SJCRH30 (cell line): ENCODE data around the gene SLC26A8. TPM values are rescaled to one million over a fixed set of nuclear protein-coding genes. Genes with fewer than 3 reads are reported as not detected.

Source experiments
- DNase-seq, 2 experiments: peaks; one replicate each; pipeline ENCODE4 v3.0.0-alpha.2; 2015 to 2020
- H3K27ac ChIP-seq: fragments of 250-450 bp; sonication (Bioruptor Pico); 2 replicates; pipeline ENCODE4 v1.5.1; 2020; ENCODE audit warnings: mild to moderate bottlenecking, moderate library complexity
- H3K27me3 ChIP-seq: fragments of 250-450 bp; sonication (Bioruptor Pico); 2 replicates; pipeline ENCODE4 v1.5.1; 2020; ENCODE audit warnings: mild to moderate bottlenecking, moderate library complexity
- H3K36me3 ChIP-seq: fragments of 250-450 bp; sonication (Bioruptor Pico); 2 replicates; pipeline ENCODE4 v1.5.1; 2020; ENCODE audit warnings: mild to moderate bottlenecking, moderate library complexity
- H3K4me1 ChIP-seq: fragments of 250-450 bp; sonication (Bioruptor Pico); 2 replicates; pipeline ENCODE4 v1.5.1; 2020; ENCODE audit warnings: mild to moderate bottlenecking, moderate library complexity
- H3K4me3 ChIP-seq: fragments of 250-450 bp; sonication (Bioruptor Pico); 2 replicates; pipeline ENCODE4 v1.5.1; 2020; ENCODE audit warnings: mild to moderate bottlenecking, moderate library complexity
- H3K9me3 ChIP-seq: fragments of 250-450 bp; sonication (Bioruptor Pico); replicated peaks from 2 replicates; pipeline ENCODE4 v1.5.1; 2020; ENCODE audit warnings: mild to moderate bottlenecking, moderate library complexity
- total RNA-seq: library from RNA; depleted of rRNA; stranded (reverse); fragments of >200 nt; shearing (Covaris generic); gene quantifications from 2 replicates; pipeline ENCODE4 v1.2.3, GENCODE V29; 2014; rRNA removed

The SLC26A8 gene, protein sequence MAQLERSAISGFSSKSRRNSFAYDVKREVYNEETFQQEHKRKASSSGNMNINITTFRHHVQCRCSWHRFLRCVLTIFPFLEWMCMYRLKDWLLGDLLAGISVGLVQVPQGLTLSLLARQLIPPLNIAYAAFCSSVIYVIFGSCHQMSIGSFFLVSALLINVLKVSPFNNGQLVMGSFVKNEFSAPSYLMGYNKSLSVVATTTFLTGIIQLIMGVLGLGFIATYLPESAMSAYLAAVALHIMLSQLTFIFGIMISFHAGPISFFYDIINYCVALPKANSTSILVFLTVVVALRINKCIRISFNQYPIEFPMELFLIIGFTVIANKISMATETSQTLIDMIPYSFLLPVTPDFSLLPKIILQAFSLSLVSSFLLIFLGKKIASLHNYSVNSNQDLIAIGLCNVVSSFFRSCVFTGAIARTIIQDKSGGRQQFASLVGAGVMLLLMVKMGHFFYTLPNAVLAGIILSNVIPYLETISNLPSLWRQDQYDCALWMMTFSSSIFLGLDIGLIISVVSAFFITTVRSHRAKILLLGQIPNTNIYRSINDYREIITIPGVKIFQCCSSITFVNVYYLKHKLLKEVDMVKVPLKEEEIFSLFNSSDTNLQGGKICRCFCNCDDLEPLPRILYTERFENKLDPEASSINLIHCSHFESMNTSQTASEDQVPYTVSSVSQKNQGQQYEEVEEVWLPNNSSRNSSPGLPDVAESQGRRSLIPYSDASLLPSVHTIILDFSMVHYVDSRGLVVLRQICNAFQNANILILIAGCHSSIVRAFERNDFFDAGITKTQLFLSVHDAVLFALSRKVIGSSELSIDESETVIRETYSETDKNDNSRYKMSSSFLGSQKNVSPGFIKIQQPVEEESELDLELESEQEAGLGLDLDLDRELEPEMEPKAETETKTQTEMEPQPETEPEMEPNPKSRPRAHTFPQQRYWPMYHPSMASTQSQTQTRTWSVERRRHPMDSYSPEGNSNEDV
- total RNA-seq = not detected in 2 replicates

GRCh38 chr6:36023996-36024795 is at the start of gene SLC26A8:
TSS of gene SLC26A8 (minus strand) at chr6:36024641. CDS start at chr6:36019707, 4,934 bp downstream.
- DNase-seq = no peak
- Histone ChIP-seq H3K4me1 (no peaks in the 10 kb centered on the region), H3K27me3 (no peaks in the 10 kb centered on the region), H3K36me3 (no peaks in the 10 kb centered on the region), H3K4me3 (no peak within 1 kb of the TSS), H3K9me3 (no peaks in the 10 kb centered on the region), H3K27ac (no peak within 1 kb of the TSS)

DNA sequence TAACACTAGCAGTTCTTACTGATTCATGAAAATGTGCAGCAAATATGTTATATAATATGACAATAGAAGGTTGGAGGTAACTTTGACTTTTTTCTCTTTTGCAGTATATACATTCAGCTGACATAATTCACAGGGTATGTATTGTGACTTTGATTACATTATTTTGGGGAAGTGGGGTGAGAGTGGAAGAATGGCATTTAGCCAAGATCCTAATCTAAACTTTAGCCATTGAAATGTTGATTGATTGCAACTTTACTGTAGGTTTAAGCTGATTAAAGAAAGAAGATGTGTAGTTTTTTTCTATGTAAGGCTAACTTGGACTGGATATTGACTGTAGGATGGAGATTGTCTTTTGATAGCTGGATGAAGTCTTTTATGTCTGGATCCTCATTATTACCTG is 49.1 kb upstream of the SLC26A8 start:
- Histone ChIP-seq H3K27me3 (no peaks in the 10 kb centered on the region), H3K4me3 (no peak overlapping the region), H3K27ac (no peak overlapping the region), H3K36me3 (peaks cover 4% of the 10 kb centered on the region), H3K9me3 (no peaks in the 10 kb centered on the region), H3K4me1 (no peaks in the 10 kb centered on the region)
- no peak for DNase-seq

- Histone ChIP-seq H3K4me1 (no peaks in the 10 kb centered on the region), H3K4me3 (no peak overlapping the region), H3K27me3 (no peaks in the 10 kb centered on the region), H3K27ac (no peak overlapping the region), H3K36me3 (peaks cover 4% of the 10 kb centered on the region), H3K9me3 (no peaks in the 10 kb centered on the region)
- DNase-seq = no peak
Measured at GRCh38 chr6:36072681-36073080, 48.2 kb upstream of the SLC26A8 start.

- Histone ChIP-seq H3K4me1 (no peaks in the 10 kb centered on the region), H3K4me3 (no peak overlapping the region), H3K36me3 (peaks cover 4% of the 10 kb centered on the region), H3K27ac (no peak overlapping the region), H3K9me3 (no peaks in the 10 kb centered on the region), H3K27me3 (no peaks in the 10 kb centered on the region)
- DNase-seq = no peak
Measured at GRCh38 chr6:36071714-36072113, 47.3 kb upstream of the SLC26A8 start.

GRCh38 chr6:36071281-36071680 is 46.8 kb upstream of the SLC26A8 start:
- H3K36me3 ChIP-seq = peaks cover 4% of the 10 kb centered on the region

DNA sequence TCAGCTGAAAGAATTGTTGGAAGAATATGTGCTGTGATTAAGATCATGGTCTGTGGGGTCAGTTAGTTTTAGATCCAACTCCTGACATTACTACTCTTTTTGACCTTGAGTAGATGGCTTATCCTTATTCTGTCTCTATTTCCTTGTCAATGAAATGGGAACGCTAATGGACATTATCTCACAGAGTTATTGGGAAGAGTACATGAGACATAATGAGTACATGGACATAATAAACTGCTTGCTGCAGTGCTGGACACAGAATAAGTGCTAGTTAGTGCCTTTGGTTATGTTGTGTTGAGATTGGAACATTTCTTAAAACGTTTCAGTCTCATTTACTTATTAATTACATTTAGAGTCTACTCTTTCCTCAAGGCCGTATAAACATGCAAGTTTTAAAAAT is 45.8 kb upstream of the SLC26A8 start:
- DNase-seq = no peak
- no peaks in the 10 kb centered on the region; the same call in 1 of the 2 replicates for H3K36me3 ChIP-seq
- H3K27ac ChIP-seq = no peak overlapping the region
- H3K4me3 ChIP-seq = no peak overlapping the region
- no peaks in the 10 kb centered on the region for H3K9me3 ChIP-seq
- no peaks in the 10 kb centered on the region for H3K27me3 ChIP-seq
- H3K4me1 ChIP-seq = no peaks in the 10 kb centered on the region

More at GRCh38 chr6:36071281-36071680, 46.8 kb upstream of the SLC26A8 start:
- Histone ChIP-seq H3K27me3 (no peaks in the 10 kb centered on the region), H3K27ac (no peak overlapping the region), H3K4me3 (no peak overlapping the region), H3K9me3 (no peaks in the 10 kb centered on the region), H3K4me1 (no peaks in the 10 kb centered on the region)
- DNase-seq = no peak

DNA sequence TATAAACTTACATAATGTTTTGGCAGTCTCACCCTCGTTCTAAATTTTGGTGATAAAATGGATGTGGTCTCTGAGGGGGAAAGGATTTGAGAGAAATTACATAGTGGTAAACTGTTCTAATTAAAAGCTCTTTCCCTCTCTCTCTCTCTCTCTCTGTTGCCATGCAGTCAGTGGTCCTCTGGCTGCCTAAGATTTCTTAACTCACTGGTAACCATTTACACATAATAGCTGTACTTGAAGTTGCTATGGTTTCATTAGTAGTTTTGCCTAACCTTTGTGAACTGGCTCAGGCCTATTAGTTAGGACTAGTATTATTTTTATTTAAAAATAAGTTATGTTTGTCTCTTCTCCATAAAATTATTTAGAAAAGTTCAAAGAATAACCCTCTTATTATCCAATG is 45.1 kb upstream of the SLC26A8 start:
- H3K27me3 ChIP-seq = no peaks in the 10 kb centered on the region
- H3K4me1 ChIP-seq = no peaks in the 10 kb centered on the region
- H3K27ac ChIP-seq = no peak overlapping the region
- no peaks in the 10 kb centered on the region; the same call in 1 of the 2 replicates for H3K36me3 ChIP-seq
- no peak overlapping the region for H3K4me3 ChIP-seq
- no peak for DNase-seq
- no peaks in the 10 kb centered on the region for H3K9me3 ChIP-seq

DNA sequence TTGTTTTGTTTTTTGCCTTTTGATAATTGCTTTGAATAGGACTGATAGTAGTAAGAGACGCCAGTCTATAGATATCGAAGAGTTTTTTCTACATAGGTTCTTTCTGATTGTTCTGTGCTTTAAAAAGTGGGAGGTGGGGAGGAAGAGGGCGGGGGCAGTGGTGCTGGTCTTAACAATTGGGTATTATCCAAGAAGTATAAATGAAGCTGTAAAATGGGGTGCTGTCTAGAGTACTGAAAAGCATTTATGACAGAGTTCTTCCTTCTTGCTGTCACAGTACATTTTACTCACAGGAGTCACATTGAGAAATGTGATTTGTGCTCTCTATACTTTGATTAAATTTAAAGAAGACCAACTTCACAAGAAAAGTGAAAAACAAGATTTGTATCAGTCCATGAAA is 44.1 kb upstream of the SLC26A8 start:
- no peak for DNase-seq
- H3K36me3 ChIP-seq = no peaks in the 10 kb centered on the region; the same call in none of the 2 replicates
- H3K9me3 ChIP-seq = no peaks in the 10 kb centered on the region
- no peak overlapping the region for H3K4me3 ChIP-seq
- H3K27me3 ChIP-seq = no peaks in the 10 kb centered on the region
- H3K4me1 ChIP-seq = no peaks in the 10 kb centered on the region
- H3K27ac ChIP-seq = no peak overlapping the region

- no peaks in the 10 kb centered on the region for H3K27me3 ChIP-seq
- H3K27ac ChIP-seq = no peak overlapping the region
Measured at GRCh38 chr6:36068012-36068392, 43.6 kb upstream of the SLC26A8 start.

DNA sequence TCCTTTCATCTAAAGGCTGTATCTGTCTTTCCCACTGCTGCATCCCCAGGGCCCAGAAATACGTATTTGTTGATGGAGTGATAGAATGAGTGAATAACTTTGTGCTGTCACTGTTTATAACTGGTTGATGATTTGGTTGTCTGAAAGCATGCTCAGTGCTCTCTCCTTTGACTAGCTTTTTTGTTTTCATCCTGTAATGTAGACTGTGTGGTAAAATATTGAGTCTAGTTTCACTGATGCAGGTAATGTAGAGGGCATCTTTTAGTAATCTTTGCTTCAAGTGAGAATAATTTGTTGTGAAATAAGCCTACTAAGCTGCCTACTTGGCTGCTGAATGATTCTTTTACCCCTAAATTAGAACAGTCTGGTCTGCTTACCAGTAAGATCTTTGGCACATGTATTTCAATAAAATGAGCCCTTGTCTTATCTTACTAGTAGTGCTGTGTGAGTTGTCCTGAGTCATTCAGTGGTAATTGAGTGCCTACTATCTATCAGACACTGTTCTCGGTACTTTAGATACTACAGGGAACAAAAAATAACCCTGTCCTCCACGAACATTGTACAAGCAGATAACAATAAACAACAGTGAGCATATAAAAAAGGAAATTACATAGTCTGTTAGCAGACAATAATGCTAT is 43.1 kb upstream of the SLC26A8 start:
- no peak for DNase-seq
- Histone ChIP-seq H3K4me3 (no peak overlapping the region), H3K27me3 (no peaks in the 10 kb centered on the region), H3K27ac (no peak overlapping the region), H3K36me3 (no peaks in the 10 kb centered on the region; the same call in 1 of the 2 replicates), H3K4me1 (no peaks in the 10 kb centered on the region), H3K9me3 (no peaks in the 10 kb centered on the region)

More at GRCh38 chr6:36068012-36068392, 43.6 kb upstream of the SLC26A8 start:
- Histone ChIP-seq H3K36me3 (no peaks in the 10 kb centered on the region; the same call in none of the 2 replicates), H3K4me1 (no peaks in the 10 kb centered on the region), H3K9me3 (no peaks in the 10 kb centered on the region), H3K4me3 (no peak overlapping the region)
- no peak for DNase-seq

DNA sequence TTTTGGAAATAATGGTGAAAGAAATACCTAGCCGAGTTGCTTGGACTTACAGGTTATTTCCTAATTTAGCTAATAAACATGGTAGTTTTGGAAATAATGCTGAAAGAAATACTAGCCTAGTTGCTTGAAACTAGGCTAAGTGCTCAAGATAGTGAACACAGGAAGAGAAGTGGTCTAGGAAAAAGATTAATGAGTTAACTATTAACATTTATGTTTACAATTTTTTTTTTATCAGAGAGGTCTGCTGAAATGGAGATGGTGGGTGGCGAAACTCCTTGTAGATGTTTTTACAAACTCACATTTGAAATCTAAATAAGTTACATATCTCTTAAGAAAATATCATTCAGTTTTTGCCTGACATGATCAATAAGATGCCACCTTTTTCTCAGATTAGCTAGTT is 42.4 kb upstream of the SLC26A8 start:
- Histone ChIP-seq H3K27ac (no peak overlapping the region), H3K9me3 (no peaks in the 10 kb centered on the region), H3K4me1 (no peaks in the 10 kb centered on the region), H3K27me3 (no peaks in the 10 kb centered on the region), H3K36me3 (no peaks in the 10 kb centered on the region; the same call in 1 of the 2 replicates), H3K4me3 (no peak overlapping the region)
- no peak for DNase-seq

DNA sequence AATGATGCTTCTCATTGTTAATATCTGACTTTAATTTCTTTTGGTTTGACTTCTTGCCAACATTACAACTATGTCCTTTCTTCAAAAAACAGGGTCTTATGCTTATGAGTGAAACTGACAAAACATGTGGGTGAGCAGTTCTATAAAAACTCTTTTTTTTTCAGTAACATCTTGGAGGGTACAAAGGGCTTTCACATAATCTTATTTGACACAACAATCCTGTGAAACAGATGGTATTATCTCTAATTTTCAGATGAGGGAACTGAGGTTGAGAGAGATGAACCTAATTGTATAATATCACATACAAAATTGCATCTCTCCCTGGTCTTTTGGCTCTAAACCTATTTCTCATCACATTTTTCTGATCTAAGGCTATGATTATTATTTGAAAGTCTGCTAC is 41.5 kb upstream of the SLC26A8 start:
- Histone ChIP-seq H3K36me3 (no peaks in the 10 kb centered on the region; the same call in 1 of the 2 replicates), H3K9me3 (no peaks in the 10 kb centered on the region), H3K27ac (no peak overlapping the region), H3K4me1 (no peaks in the 10 kb centered on the region), H3K27me3 (no peaks in the 10 kb centered on the region), H3K4me3 (no peak overlapping the region)
- DNase-seq = no peak

DNA sequence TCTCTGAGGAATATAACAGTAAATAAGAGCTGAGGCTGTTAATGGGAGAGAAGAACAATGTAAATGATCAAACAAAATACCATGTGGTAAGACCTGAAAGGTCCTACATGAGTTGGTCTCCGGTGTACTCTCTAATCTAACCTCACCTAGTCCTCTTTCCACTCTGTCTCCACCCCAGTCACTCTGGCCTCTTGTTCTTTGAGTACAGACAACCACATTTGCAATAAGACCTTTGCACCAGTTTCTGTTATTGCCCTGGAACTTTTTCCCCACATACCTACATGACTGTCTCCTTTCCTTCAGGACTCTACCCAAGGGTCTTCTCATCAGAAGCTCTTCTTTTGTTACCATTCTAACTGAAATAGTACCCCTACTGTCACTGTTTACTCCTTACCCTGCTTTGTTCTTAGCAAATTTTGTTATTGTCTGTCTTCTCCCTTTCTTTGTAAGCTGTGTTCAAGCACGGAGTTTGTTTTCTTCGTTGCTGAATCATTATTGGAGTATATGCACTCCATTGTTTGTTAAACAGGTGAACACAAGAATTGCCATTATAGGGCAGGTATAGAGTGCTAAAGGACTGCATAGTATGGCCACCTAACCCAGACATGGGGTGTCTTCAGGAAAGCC is 40.4 kb upstream of the SLC26A8 start:
- Histone ChIP-seq H3K4me1 (no peaks in the 10 kb centered on the region), H3K27me3 (no peaks in the 10 kb centered on the region), H3K36me3 (peaks cover 2% of the 10 kb centered on the region; the same call in 1 of the 2 replicates), H3K9me3 (no peaks in the 10 kb centered on the region), H3K27ac (no peak overlapping the region), H3K4me3 (no peak overlapping the region)
- no peak for DNase-seq
